ENCODE measurements around the gene MAP3K4. TPM values are rescaled to one million over a fixed set of nuclear protein-coding genes. Genes with fewer than 3 reads are reported as not detected.
"Not testable (repeated sequence)": the region's sequence is repeated elsewhere in the genome, so short reads cannot be mapped to it uniquely, and the experiment has no call there.

MAP3K4 gene
- total and polyA plus RNA-seq, 9 donors = 17.3 to 29.1 (median 19.5) TPM

- no CpG with 5 or more reads among the region's 1 CpG for WGBS (ENCODE audit: insufficient coverage)
- Histone ChIP-seq H3K9me3 (replicated peaks; ENCODE audit: control insufficient read depth, low read depth, low read length) (no peaks in the 10 kb centered on the region), H3K4me3 (ENCODE audit: low read length) (no peak overlapping the region), H3K27ac (ENCODE audit: low read length) (no peak overlapping the region), H3K36me3 (ENCODE audit: control insufficient read depth, insufficient read depth, low read length) (no peaks in the 10 kb centered on the region), H3K27me3 (ENCODE audit: control insufficient read depth, insufficient read depth, low read length) (no peaks in the 10 kb centered on the region), H3K4me1 (ENCODE audit: control insufficient read depth, insufficient read depth, low read length) (peaks cover 2% of the 10 kb centered on the region)
- DNase-seq = no peak
Observed at GRCh38 chr6:160967833-160968232, 23.7 kb upstream of the MAP3K4 start.

- H3K27ac ChIP-seq (ENCODE audit: low read length) = no peak overlapping the region
- H3K27me3 ChIP-seq (ENCODE audit: control insufficient read depth, insufficient read depth, low read length) = no peaks in the 10 kb centered on the region
- peaks cover 20% of the 10 kb centered on the region for H3K4me1 ChIP-seq (ENCODE audit: control insufficient read depth, insufficient read depth, low read length)
Observed at GRCh38 chr6:160971171-160971570, 20.4 kb upstream of the MAP3K4 start.

DNA sequence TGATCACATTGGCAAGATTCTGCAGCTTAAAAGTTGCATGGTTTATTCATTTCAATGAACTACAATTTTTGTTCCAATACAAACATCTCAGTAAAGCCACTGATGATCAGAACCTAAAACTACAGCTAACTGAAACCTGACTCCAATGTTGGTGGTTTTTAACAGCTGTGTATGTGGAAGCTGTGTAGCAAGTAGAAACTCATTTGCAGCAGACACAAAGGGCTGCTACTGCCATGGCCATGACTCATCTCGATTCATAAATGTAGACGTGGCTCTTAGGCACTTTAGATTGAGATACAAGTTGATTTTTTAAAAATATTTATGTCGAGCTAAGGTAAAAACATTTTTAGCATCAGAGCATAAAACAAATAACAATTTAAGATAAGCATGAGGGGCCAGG is 19.5 kb upstream of the MAP3K4 start:
- H3K4me1 ChIP-seq (ENCODE audit: control insufficient read depth, insufficient read depth, low read length) = peaks cover 20% of the 10 kb centered on the region
- no peaks in the 10 kb centered on the region for H3K36me3 ChIP-seq (ENCODE audit: control insufficient read depth, insufficient read depth, low read length)
- no CpG with 5 or more reads among the region's 3 CpGs for WGBS (ENCODE audit: insufficient coverage)
- no peaks in the 10 kb centered on the region for H3K27me3 ChIP-seq (ENCODE audit: control insufficient read depth, insufficient read depth, low read length)
- H3K4me3 ChIP-seq (ENCODE audit: low read length) = no peak overlapping the region
- DNase-seq = peak; percentile 73
- H3K9me3 ChIP-seq (replicated peaks; ENCODE audit: control insufficient read depth, low read depth, low read length) = no peaks in the 10 kb centered on the region
- H3K27ac ChIP-seq (ENCODE audit: low read length) = no peak overlapping the region

More at GRCh38 chr6:160971171-160971570, 20.4 kb upstream of the MAP3K4 start:
- Histone ChIP-seq H3K9me3 (replicated peaks; ENCODE audit: control insufficient read depth, low read depth, low read length) (no peaks in the 10 kb centered on the region), H3K36me3 (ENCODE audit: control insufficient read depth, insufficient read depth, low read length) (no peaks in the 10 kb centered on the region), H3K4me3 (ENCODE audit: low read length) (no peak overlapping the region)
- DNase-seq = no peak
- no CpG with 5 or more reads among the region's 1 CpG for WGBS (ENCODE audit: insufficient coverage)

DNA sequence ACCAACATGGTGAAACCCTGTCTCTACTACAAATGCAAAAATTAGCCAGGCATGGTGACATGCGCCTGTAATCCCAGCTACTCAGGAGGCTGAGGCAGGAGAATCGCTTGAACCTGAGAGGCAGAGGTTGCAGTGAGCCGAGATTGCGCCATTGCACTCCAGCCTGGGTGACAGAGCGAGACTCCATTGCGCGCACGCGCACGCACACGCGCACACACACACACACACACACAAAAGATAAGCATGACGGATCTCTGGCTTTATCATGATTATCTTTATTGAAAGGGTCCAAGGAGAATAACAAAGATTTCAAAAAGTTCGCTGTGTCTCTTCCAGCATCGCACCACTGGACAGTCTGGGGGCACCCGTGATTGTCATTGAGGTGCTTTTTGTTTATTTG is 19.0 kb upstream of the MAP3K4 start:
- not testable (repeated sequence) for H3K9me3 ChIP-seq (replicated peaks; ENCODE audit: control insufficient read depth, low read depth, low read length); H3K4me3 ChIP-seq (ENCODE audit: low read length); H3K36me3 ChIP-seq (ENCODE audit: control insufficient read depth, insufficient read depth, low read length); DNase-seq; H3K27ac ChIP-seq (ENCODE audit: low read length); H3K27me3 ChIP-seq (ENCODE audit: control insufficient read depth, insufficient read depth, low read length)
- peaks cover 20% of the 10 kb centered on the region for H3K4me1 ChIP-seq (ENCODE audit: control insufficient read depth, insufficient read depth, low read length)
- 80% methylated on average over 2 of the region's 16 CpGs for WGBS (ENCODE audit: insufficient coverage)

- no peak overlapping the region for H3K27ac ChIP-seq (ENCODE audit: low read length)
- no peaks in the 10 kb centered on the region for H3K27me3 ChIP-seq (ENCODE audit: control insufficient read depth, insufficient read depth, low read length)
- H3K36me3 ChIP-seq (ENCODE audit: control insufficient read depth, insufficient read depth, low read length) = no peaks in the 10 kb centered on the region
- WGBS (ENCODE audit: insufficient coverage) = 29% methylated on average over 6 of the region's 11 CpGs
- H3K9me3 ChIP-seq (replicated peaks; ENCODE audit: control insufficient read depth, low read depth, low read length) = no peaks in the 10 kb centered on the region
- H3K4me3 ChIP-seq (ENCODE audit: low read length) = no peak overlapping the region
- DNase-seq = peak; percentile 77
- peaks cover 20% of the 10 kb centered on the region for H3K4me1 ChIP-seq (ENCODE audit: control insufficient read depth, insufficient read depth, low read length)
Observed at GRCh38 chr6:160973311-160974250, 18.0 kb upstream of the MAP3K4 start.

GRCh38 chr6:160974304-160974771 is 17.2 kb upstream of the MAP3K4 start:
- H3K27ac ChIP-seq (ENCODE audit: low read length) = no peak overlapping the region

DNA sequence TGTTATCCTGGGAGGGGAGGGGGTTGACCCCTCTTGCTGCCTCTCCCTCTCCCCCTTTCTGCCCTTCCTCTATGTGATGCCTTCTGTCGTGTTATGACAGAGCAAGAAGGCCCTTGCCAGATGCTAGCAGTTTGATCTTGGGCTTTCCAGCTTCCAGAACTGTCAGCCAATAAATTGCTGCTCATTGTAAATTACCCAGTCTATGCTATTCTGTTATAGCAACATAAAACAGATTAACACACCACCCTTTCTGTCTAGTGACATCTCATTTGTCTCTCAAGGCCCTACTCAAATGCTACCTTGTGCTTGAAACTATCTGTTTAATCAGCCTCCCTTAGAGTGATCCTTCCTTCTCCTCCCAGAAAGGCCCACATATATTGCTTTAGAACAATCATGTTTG is 16.4 kb upstream of the MAP3K4 start:
- no peak for DNase-seq
- Histone ChIP-seq H3K9me3 (replicated peaks; ENCODE audit: control insufficient read depth, low read depth, low read length) (no peaks in the 10 kb centered on the region), H3K27me3 (ENCODE audit: control insufficient read depth, insufficient read depth, low read length) (no peaks in the 10 kb centered on the region), H3K4me3 (ENCODE audit: low read length) (no peak overlapping the region), H3K4me1 (ENCODE audit: control insufficient read depth, insufficient read depth, low read length) (peaks cover 20% of the 10 kb centered on the region), H3K27ac (ENCODE audit: low read length) (no peak overlapping the region), H3K36me3 (ENCODE audit: control insufficient read depth, insufficient read depth, low read length) (no peaks in the 10 kb centered on the region)
- 14% methylated on average over 1 of the region's 1 CpG for WGBS (ENCODE audit: insufficient coverage)

More at GRCh38 chr6:160974304-160974771, 17.2 kb upstream of the MAP3K4 start:
- WGBS (ENCODE audit: insufficient coverage) = no CpG with 5 or more reads among the region's 9 CpGs
- H3K4me3 ChIP-seq (ENCODE audit: low read length) = no peak overlapping the region
- H3K4me1 ChIP-seq (ENCODE audit: control insufficient read depth, insufficient read depth, low read length) = peaks cover 20% of the 10 kb centered on the region
- H3K27me3 ChIP-seq (ENCODE audit: control insufficient read depth, insufficient read depth, low read length) = no peaks in the 10 kb centered on the region
- H3K9me3 ChIP-seq (replicated peaks; ENCODE audit: control insufficient read depth, low read depth, low read length) = no peaks in the 10 kb centered on the region
- DNase-seq = peak; percentile 92
- no peaks in the 10 kb centered on the region for H3K36me3 ChIP-seq (ENCODE audit: control insufficient read depth, insufficient read depth, low read length)

- H3K27ac ChIP-seq (ENCODE audit: low read length); H3K27me3 ChIP-seq (ENCODE audit: control insufficient read depth, insufficient read depth, low read length); H3K36me3 ChIP-seq (ENCODE audit: control insufficient read depth, insufficient read depth, low read length); H3K4me3 ChIP-seq (ENCODE audit: low read length); H3K9me3 ChIP-seq (replicated peaks; ENCODE audit: control insufficient read depth, low read depth, low read length); DNase-seq: not testable (repeated sequence)
- H3K4me1 ChIP-seq (ENCODE audit: control insufficient read depth, insufficient read depth, low read length) = peaks cover 20% of the 10 kb centered on the region
- 80% methylated on average over 4 of the region's 4 CpGs for WGBS (ENCODE audit: insufficient coverage)
Observed at GRCh38 chr6:160975961-160976360, 15.6 kb upstream of the MAP3K4 start.

- H3K9me3 ChIP-seq (replicated peaks; ENCODE audit: control insufficient read depth, low read depth, low read length) = peaks cover 6% of the 10 kb centered on the region
- 94% methylated on average over 3 of the region's 4 CpGs for WGBS (ENCODE audit: insufficient coverage)
- H3K36me3 ChIP-seq (ENCODE audit: control insufficient read depth, insufficient read depth, low read length) = no peaks in the 10 kb centered on the region
- H3K27me3 ChIP-seq (ENCODE audit: control insufficient read depth, insufficient read depth, low read length) = no peaks in the 10 kb centered on the region
- H3K4me1 ChIP-seq (ENCODE audit: control insufficient read depth, insufficient read depth, low read length) = peaks cover 14% of the 10 kb centered on the region
- H3K4me3 ChIP-seq (ENCODE audit: low read length) = no peak overlapping the region
- no peak overlapping the region for H3K27ac ChIP-seq (ENCODE audit: low read length)
- no peak for DNase-seq
Observed at GRCh38 chr6:160978141-160978901, 13.2 kb upstream of the MAP3K4 start.

- no peak overlapping the region for H3K4me3 ChIP-seq (ENCODE audit: low read length)
- peaks cover 9% of the 10 kb centered on the region for H3K4me1 ChIP-seq (ENCODE audit: control insufficient read depth, insufficient read depth, low read length)
- WGBS (ENCODE audit: insufficient coverage) = 83% methylated on average over 1 of the region's 8 CpGs
- H3K36me3 ChIP-seq (ENCODE audit: control insufficient read depth, insufficient read depth, low read length) = no peaks in the 10 kb centered on the region
- H3K9me3 ChIP-seq (replicated peaks; ENCODE audit: control insufficient read depth, low read depth, low read length) = peaks cover 11% of the 10 kb centered on the region
- no peak overlapping the region for H3K27ac ChIP-seq (ENCODE audit: low read length)
- no peaks in the 10 kb centered on the region for H3K27me3 ChIP-seq (ENCODE audit: control insufficient read depth, insufficient read depth, low read length)
- no peak for DNase-seq
Observed at GRCh38 chr6:160979061-160979708, 12.4 kb upstream of the MAP3K4 start.
